ENCODE data around the gene CD74. TPM values are rescaled to one million over a fixed set of nuclear protein-coding genes. Genes with fewer than 3 reads are reported as not detected.

Gene CD74
- total and polyA plus RNA-seq, 2 of the 13 experiments (the other 11 are each of a cell fraction or from before 2014, with no cell fraction given): 34.1 to 84.4 TPM

GRCh38 chr5:150357326-150358260 is 55.1 kb downstream of the CD74 start, which contains the start of gene TCOF1 (continued):
- TF ChIP-seq, protein P1, sequence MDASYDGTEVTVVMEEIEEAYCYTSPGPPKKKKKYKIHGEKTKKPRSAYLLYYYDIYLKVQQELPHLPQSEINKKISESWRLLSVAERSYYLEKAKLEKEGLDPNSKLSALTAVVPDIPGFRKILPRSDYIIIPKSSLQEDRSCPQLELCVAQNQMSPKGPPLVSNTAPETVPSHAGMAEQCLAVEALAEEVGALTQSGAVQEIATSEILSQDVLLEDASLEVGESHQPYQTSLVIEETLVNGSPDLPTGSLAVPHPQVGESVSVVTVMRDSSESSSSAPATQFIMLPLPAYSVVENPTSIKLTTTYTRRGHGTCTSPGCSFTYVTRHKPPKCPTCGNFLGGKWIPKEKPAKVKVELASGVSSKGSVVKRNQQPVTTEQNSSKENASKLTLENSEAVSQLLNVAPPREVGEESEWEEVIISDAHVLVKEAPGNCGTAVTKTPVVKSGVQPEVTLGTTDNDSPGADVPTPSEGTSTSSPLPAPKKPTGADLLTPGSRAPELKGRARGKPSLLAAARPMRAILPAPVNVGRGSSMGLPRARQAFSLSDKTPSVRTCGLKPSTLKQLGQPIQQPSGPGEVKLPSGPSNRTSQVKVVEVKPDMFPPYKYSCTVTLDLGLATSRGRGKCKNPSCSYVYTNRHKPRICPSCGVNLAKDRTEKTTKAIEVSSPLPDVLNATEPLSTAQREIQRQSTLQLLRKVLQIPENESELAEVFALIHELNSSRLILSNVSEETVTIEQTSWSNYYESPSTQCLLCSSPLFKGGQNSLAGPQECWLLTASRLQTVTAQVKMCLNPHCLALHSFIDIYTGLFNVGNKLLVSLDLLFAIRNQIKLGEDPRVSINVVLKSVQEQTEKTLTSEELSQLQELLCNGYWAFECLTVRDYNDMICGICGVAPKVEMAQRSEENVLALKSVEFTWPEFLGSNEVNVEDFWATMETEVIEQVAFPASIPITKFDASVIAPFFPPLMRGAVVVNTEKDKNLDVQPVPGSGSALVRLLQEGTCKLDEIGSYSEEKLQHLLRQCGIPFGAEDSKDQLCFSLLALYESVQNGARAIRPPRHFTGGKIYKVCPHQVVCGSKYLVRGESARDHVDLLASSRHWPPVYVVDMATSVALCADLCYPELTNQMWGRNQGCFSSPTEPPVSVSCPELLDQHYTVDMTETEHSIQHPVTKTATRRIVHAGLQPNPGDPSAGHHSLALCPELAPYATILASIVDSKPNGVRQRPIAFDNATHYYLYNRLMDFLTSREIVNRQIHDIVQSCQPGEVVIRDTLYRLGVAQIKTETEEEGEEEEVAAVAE (CRISPR knock-in tag; IDR thresholded peaks at IDR 0.05; ENCODE audit: borderline replicate concordance): peak; percentile 72
- TF ChIP-seq REXO4 (CRISPR knock-in tag; IDR thresholded peaks at IDR 0.05; ENCODE audit: borderline replicate concordance): no peak; the same call in 1 of the 2 replicates
- no peak for TF ChIP-seq ZZZ3 (CRISPR knock-in tag; IDR thresholded peaks at IDR 0.05; ENCODE audit: borderline replicate concordance)
- no peak for TF ChIP-seq HHEX (CRISPR knock-in tag; IDR thresholded peaks at IDR 0.05)
- TF ChIP-seq, protein P2, sequence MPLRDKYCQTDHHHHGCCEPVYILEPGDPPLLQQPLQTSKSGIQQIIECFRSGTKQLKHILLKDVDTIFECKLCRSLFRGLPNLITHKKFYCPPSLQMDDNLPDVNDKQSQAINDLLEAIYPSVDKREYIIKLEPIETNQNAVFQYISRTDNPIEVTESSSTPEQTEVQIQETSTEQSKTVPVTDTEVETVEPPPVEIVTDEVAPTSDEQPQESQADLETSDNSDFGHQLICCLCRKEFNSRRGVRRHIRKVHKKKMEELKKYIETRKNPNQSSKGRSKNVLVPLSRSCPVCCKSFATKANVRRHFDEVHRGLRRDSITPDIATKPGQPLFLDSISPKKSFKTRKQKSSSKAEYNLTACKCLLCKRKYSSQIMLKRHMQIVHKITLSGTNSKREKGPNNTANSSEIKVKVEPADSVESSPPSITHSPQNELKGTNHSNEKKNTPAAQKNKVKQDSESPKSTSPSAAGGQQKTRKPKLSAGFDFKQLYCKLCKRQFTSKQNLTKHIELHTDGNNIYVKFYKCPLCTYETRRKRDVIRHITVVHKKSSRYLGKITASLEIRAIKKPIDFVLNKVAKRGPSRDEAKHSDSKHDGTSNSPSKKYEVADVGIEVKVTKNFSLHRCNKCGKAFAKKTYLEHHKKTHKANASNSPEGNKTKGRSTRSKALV (CRISPR knock-in tag; IDR thresholded peaks at IDR 0.05): no peak
- peak; percentile 71; the same call in 1 of the 2 replicates for TF ChIP-seq ZFP90 (CRISPR knock-in tag; IDR thresholded peaks at IDR 0.05; ENCODE audit: borderline replicate concordance)
- no peak for TF ChIP-seq ZNF567 (CRISPR knock-in tag; IDR thresholded peaks at IDR 0.05; ENCODE audit: borderline replicate concordance)
- no peak for TF ChIP-seq ZFP62 (CRISPR knock-in tag; IDR thresholded peaks at IDR 0.05)
- peak; percentile 50; the same call in 1 of the 2 replicates for TF ChIP-seq UBTF (CRISPR knock-in tag; IDR thresholded peaks at IDR 0.05)
- peak; percentile 12; the same call in 1 of the 2 replicates for TF ChIP-seq RARA (CRISPR knock-in tag; IDR thresholded peaks at IDR 0.05)
- TF ChIP-seq RBFOX2 (IDR thresholded peaks at IDR 0.05; ENCODE audit: low read depth, low read length): peak; percentile 90
- no peak for TF ChIP-seq ZNF30 (CRISPR knock-in tag; IDR thresholded peaks at IDR 0.05)
- no peak for TF ChIP-seq TBX3 (IDR thresholded peaks at IDR 0.05; ENCODE audit: borderline replicate concordance)
- TF ChIP-seq, protein P3, sequence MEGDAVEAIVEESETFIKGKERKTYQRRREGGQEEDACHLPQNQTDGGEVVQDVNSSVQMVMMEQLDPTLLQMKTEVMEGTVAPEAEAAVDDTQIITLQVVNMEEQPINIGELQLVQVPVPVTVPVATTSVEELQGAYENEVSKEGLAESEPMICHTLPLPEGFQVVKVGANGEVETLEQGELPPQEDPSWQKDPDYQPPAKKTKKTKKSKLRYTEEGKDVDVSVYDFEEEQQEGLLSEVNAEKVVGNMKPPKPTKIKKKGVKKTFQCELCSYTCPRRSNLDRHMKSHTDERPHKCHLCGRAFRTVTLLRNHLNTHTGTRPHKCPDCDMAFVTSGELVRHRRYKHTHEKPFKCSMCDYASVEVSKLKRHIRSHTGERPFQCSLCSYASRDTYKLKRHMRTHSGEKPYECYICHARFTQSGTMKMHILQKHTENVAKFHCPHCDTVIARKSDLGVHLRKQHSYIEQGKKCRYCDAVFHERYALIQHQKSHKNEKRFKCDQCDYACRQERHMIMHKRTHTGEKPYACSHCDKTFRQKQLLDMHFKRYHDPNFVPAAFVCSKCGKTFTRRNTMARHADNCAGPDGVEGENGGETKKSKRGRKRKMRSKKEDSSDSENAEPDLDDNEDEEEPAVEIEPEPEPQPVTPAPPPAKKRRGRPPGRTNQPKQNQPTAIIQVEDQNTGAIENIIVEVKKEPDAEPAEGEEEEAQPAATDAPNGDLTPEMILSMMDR (CRISPR knock-in tag; IDR thresholded peaks at IDR 0.05): no peak
- TF ChIP-seq ZNF3 (CRISPR knock-in tag; IDR thresholded peaks at IDR 0.05): no peak
- no peak for TF ChIP-seq ZNF441 (CRISPR knock-in tag; IDR thresholded peaks at IDR 0.05; ENCODE audit: borderline replicate concordance)

Data from HepG2 (cell line).